IPS-NIHi7 (cell line): ENCODE data around the gene GFRA4.

Source experiments
- DNase-seq: peaks from one replicate; pipeline ENCODE4 v3.0.0; 2012; ENCODE audit warnings: mixed read lengths; ENCODE audit errors: extremely low spot score

Gene GFRA4

GRCh38 chr20:3694864-3695263 lies 31.7 kb upstream of the GFRA4 start:
- no peak for DNase-seq

- DNase-seq: no peak
Measured at GRCh38 chr20:3693376-3693775, 30.2 kb upstream of the GFRA4 start.

GRCh38 chr20:3692706-3693294 lies 29.6 kb upstream of the GFRA4 start:
- no peak for DNase-seq

GRCh38 chr20:3691897-3692296 lies 28.7 kb upstream of the GFRA4 start:
- no peak for DNase-seq

GRCh38 chr20:3691306-3691705 lies 28.1 kb upstream of the GFRA4 start:
- no peak for DNase-seq

- DNase-seq: no peak
Measured at GRCh38 chr20:3690413-3690812, 27.2 kb upstream of the GFRA4 start.

- no peak for DNase-seq
Measured at GRCh38 chr20:3689978-3690377, 26.8 kb upstream of the GFRA4 start.

GRCh38 chr20:3687655-3688054 lies 24.5 kb upstream of the GFRA4 start:
- DNase-seq: peak; percentile 67

- DNase-seq: no peak
Measured at GRCh38 chr20:3686867-3687321, 23.7 kb upstream of the GFRA4 start.

GRCh38 chr20:3686421-3686820 lies 23.2 kb upstream of the GFRA4 start:
- no peak for DNase-seq

- no peak for DNase-seq
Measured at GRCh38 chr20:3685341-3685740, 22.1 kb upstream of the GFRA4 start.

GRCh38 chr20:3681931-3682781 lies 19.0 kb upstream of the GFRA4 start, which contains the start of gene ADAM33:
ADAM33 (minus strand) TSS chr20:3682010; CDS start chr20:3682004, 6 bp downstream.
- peak; percentile 45 for DNase-seq

GRCh38 chr20:3681352-3681930 lies 18.2 kb upstream of the GFRA4 start:
- no peak for DNase-seq

- no peak for DNase-seq
Measured at GRCh38 chr20:3680701-3681351, 17.6 kb upstream of the GFRA4 start.

GRCh38 chr20:3679749-3680700 lies 16.8 kb upstream of the GFRA4 start:
- DNase-seq: peak; percentile 47

- DNase-seq: no peak
Measured at GRCh38 chr20:3678856-3679720, 15.9 kb upstream of the GFRA4 start.

- no peak for DNase-seq
Measured at GRCh38 chr20:3678198-3678597, 15.0 kb upstream of the GFRA4 start.

- no peak for DNase-seq
Measured at GRCh38 chr20:3677733-3678132, 14.5 kb upstream of the GFRA4 start.

GRCh38 chr20:3674995-3675900 lies 12.0 kb upstream of the GFRA4 start:
- no peak for DNase-seq
